HG03108 (cell line): ENCODE data around the gene CAMK2N2.

Experiments used
- ATAC-seq: cut with Tn5 transposase; IDR thresholded peaks from one replicate; pipeline ENCODE4 v1.9.1; 2021; ENCODE audit warnings: moderate library complexity; ENCODE audit not compliant: unreplicated experiment

Gene CAMK2N2

GRCh38 chr3:184240384-184241140, 20.8 kb downstream of the CAMK2N2 start:
- ATAC-seq, result no peak

DNA sequence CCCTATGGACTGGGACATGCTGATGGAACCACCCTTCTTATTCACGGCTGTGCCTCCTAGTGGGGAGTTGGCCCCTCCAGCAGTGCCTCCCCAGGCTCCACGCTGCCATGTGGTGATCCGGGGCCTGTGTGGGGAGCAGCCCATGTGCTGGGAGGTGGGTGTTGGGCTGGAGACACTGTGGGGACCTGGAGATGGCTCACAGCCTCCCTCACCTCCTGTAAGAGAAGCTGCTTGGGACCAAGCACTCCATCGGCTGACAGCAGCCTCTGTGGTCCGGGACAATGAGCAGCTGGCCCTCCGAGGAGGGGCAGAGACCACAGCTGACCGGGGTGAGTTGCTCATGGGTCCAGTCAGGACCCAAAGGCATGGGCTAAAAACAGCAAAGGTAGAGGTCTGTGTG, 21.6 kb downstream of the CAMK2N2 start:
- no peak for ATAC-seq

DNA sequence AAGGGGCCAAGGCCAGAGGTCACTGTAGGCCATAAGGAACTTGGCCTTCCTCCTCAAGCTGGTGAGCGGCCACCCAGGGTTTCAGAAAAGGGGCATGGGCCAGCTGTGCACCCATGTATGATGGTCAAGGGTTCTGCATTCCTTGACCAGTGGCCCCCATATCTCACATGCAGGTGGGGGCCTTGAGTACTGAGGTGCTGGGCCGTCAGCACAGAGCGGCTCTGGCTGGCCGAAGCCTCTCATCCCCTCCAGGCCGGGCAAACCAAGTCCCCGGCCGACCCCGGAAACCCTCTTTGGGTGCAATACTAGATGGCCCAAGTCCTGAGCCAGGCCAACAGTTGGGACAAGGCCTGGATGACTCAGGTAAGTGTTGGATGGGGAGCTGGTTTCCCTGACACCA, 22.1 kb downstream of the CAMK2N2 start:
- no peak for ATAC-seq

DNA sequence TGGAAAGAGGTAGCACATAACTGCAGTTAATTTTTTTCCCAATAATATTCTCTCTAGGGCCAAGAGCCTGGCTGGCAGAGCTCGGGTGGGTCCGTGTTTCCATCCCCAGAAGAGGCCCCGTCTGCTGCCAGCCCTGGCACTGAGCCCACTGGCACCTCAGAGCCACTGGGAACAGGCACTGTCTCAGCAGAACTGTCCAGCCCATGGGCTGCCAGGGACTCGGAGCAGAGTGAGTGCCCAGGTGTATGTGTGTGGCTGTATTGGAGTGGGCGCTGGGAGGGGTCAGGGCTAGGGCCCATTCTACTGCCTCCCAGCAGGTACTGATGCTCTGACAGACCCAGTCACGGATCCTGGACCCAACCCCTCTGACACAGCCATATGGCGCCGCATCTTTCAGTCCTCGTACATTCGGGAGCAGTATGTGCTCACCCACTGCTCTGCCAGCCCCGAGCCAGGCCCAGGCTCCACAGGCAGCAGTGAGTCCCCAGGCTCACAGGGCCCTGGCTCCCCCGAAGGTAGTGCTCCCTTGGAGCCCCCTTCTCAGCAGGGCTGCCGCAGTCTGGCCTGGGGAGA, 23.0 kb downstream of the CAMK2N2 start:
- no peak for ATAC-seq

- ATAC-seq, result no peak
Measured at GRCh38 chr3:184237807-184238206, 23.5 kb downstream of the CAMK2N2 start.

GRCh38 chr3:184237211-184237610, 24.1 kb downstream of the CAMK2N2 start:
- no peak for ATAC-seq

GRCh38 chr3:184236636-184237035, 24.7 kb downstream of the CAMK2N2 start:
- ATAC-seq, result no peak

GRCh38 chr3:184236033-184236410, 25.3 kb downstream of the CAMK2N2 start:
- ATAC-seq, result no peak

DNA sequence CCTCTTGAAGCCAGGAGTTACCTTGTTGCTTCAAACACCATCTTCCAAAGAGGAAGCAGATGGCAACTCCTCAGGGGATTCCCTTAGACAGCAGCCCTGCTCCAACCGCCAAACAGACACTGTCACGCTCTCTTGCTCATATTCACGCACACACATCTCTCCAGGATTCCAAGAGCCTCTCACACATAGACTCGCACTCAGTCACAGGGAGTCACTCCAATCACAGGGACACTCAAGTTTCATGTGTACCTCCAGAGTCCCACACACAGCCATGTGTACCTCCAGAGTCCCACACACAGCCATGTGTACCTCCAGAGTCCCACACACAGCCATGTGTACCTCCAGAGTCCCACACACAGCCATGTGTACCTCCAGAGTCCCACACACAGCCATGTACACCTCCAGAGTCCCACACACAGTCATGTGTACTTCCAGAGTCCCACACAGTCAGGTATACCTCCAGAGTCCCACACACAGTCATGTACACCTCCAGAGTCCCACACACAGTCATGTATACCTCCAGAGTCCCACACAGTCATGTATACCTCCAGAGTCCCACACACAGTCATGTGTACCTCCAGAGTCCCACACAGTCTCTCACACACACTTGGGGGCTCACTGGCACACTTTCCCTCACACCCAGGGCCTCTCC, 25.8 kb downstream of the CAMK2N2 start:
- no peak for ATAC-seq

DNA sequence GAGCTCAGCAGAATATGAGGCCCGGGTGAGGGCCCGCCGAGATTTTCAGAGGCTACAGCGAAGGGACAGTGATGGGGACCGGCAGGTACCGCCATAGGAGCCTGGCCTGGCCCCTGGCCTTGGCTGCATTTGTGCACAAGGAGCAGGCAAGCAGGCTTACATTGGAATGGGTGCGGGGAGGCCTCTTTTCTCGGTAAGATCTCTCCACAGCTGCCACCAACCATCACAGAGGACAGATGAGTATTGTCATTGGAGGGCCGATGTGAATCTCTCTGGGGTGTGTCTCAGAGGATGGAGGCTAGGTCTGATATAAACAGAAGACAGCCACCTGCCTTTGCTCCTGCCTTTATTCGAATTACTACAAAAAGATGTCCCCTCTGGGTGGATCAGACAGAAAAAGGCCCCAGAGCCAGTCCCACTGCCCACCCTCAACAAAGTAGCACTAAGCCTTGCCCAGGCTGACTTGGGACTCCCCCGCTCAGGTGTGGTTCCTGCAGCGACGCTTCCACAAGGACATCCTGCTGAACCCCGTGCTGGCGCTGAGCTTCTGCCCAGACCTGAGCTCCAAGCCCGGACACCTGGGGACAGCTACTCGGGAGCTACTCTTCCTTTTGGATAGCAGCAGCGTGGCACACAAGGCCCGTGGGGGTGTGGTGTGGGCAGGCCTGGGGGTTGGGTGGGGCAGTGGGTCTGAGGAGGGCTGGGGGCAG, 26.5 kb downstream of the CAMK2N2 start:
- no peak for ATAC-seq

GRCh38 chr3:184234224-184234623, 27.1 kb downstream of the CAMK2N2 start:
- no peak for ATAC-seq

- no peak for ATAC-seq
Measured at GRCh38 chr3:184233127-184233843, 28.1 kb downstream of the CAMK2N2 start.

- no peak for ATAC-seq
Measured at GRCh38 chr3:184231671-184232070, 29.7 kb downstream of the CAMK2N2 start.

- no peak for ATAC-seq
Measured at GRCh38 chr3:184230603-184231528, 30.5 kb downstream of the CAMK2N2 start.

DNA sequence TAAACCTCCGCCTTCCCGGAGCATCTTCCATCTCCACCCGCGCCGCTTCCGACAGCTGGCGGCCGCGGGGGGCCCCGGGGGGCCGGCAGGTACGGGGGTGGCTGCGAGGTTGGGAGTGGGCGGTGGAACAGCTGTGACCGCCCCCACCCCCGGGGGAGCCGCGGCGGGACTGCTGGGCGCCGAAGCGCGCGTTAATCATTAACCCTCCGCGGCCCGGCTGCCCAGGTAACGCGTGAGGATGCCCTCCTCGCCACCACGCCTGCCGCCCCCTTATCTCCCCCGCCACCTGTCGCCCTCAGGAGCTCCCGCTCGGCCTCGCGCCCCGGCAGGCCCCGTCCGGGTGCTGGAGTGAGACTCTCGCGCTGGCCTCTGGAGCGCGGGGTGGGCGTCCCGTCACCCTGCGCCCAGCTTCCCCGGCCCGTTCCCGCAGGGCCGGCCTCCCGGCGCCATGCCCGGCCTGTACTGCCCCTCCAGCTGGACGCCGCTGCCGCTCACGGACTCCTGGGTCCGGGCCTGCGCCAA, 31.2 kb downstream of the CAMK2N2 start:
- no peak for ATAC-seq

DNA sequence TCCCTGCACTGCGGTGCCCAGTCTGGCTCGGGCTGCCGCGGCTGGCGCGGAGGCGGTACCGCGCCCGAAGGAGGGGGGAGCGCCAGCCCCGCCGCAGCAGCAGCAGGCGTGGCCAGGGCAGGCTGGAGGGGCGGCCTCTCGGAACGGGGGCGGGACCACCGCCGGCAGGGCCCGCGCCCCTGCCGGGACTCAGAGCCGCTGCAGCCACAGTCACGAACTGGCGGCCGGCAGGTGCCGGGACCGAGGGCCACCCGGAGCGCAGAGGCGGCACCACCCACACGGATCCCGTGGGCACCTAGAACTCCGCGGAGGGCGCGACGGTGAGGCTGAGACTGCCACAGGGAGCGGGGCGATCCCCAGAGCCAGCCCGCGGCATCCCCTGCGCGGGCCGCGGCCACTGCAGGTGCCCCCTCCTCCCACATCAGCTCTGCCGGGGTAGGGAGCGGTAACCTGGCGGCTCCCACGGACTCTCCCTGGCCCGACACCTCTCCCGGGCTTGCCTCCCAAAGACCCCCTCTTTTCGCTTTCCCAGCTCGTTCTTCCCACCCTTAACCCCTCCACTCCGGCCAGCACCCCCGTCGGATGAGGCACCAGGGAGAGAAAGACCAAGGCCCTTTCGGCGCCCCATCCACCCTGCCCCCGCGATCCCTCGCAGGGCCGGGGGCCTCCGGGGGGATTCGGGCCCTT, 31.8 kb downstream of the CAMK2N2 start, which contains the start of gene VWA5B2:
Gene VWA5B2 (plus strand): TSS at position 192 of the 687 bp plus-strand sequence. CDS start 944 bp downstream, outside the sequence.
- peak; percentile 64 for ATAC-seq

DNA sequence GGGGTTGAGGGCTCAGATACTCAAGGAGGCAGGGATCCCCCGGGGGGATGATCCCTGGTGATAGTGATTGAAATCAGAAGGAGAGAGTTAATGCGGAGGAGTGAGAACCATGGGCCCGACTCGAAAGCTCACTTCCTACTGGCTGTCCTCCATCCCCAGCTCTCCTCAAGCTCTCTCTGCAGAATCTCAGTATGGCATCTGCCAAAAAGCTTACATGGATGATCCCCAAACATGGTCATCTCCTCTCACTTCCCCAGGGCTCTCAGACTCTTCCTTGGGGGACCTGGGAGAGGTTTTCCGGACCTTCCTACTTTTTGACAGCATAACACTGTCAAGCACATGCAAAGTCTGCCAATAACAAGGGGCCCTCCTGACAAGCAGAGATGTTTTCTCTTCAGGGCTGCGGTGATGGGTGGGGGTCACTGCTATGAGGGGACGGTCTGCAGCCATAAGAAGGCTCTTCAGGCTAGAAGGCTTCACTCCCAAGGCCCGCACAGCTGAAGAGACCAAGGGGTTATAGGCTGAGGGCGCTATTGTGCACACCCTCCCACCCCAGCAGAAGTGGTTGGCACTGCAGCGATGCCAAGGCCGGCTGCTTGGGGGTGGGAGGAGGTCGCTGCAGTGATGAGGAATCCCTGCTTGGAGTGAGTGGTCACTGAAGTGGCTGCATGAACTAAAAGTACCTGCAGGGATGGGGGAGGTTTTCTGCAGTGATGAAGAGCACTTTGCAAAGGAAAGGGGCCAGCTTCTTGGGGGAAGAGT, 32.8 kb downstream of the CAMK2N2 start:
- no peak for ATAC-seq

- no peak for ATAC-seq
Measured at GRCh38 chr3:184227481-184227935, 33.8 kb downstream of the CAMK2N2 start.
